Breast epithelium (tissue), 3 donors: ENCODE results near the gene ARV1.

Experiments used
- POLR2A ChIP-seq: fragments of 450-650 bp; IDR thresholded peaks from one replicate; pipeline ENCODE4 v1.6.1; 2016; ENCODE audit warnings: antibody characterized with exemption, mild to moderate bottlenecking, moderate library complexity
- POLR2AphosphoS5 ChIP-seq, 3 donors: sonication (generic); formaldehyde crosslinking; IDR thresholded peaks; one replicate each; pipeline ENCODE4 v1.6.1; 2017; ENCODE audit warnings: antibody characterized with exemption in 3 of 3
- TF ChIP-seq, protein P1 (sequence below), 3 donors: fragments of 450-650 bp; IDR thresholded peaks; one replicate each; pipeline ENCODE4 v1.5.1; 2016 to 2017; ENCODE audit warnings: antibody characterized with exemption in 3 of 3, mild to moderate bottlenecking in 3 of 3, moderate library complexity in 3 of 3

DNA sequence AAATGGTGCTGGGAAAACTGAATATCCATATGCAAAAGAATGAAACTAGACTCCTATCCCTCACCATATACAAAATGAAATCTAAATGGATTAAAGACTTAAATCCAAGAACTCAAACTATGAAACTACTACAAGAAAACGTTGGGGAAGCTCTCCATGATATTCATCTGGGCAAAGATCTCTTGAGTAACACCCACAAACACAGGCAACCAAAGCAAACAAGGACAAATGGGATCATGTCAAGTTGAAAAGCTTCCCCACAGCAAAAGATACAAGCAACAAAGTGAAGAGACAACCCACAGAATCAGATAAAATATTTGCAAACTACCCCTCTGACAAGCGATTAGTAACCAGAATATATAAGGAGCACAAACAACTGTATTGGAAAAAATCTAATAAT lies 14.0 kb upstream of the ARV1 start:
- TF ChIP-seq, protein P1, sequence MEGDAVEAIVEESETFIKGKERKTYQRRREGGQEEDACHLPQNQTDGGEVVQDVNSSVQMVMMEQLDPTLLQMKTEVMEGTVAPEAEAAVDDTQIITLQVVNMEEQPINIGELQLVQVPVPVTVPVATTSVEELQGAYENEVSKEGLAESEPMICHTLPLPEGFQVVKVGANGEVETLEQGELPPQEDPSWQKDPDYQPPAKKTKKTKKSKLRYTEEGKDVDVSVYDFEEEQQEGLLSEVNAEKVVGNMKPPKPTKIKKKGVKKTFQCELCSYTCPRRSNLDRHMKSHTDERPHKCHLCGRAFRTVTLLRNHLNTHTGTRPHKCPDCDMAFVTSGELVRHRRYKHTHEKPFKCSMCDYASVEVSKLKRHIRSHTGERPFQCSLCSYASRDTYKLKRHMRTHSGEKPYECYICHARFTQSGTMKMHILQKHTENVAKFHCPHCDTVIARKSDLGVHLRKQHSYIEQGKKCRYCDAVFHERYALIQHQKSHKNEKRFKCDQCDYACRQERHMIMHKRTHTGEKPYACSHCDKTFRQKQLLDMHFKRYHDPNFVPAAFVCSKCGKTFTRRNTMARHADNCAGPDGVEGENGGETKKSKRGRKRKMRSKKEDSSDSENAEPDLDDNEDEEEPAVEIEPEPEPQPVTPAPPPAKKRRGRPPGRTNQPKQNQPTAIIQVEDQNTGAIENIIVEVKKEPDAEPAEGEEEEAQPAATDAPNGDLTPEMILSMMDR (IDR thresholded peaks at IDR 0.05), result no peak
- TF ChIP-seq POLR2A, result no peak
- TF ChIP-seq POLR2AphosphoS5 (IDR thresholded peaks at IDR 0.05), result no peak
